OCI-LY1 (cell line): Measurements from ENCODE around the gene UBE2D1.

Experiments
- EZH2 ChIP-seq: fragments of 200-600 bp; sonication (generic), shearing (Covaris generic); IDR thresholded peaks from 2 replicates; pipeline ENCODE4 v1.8.0; 2017; ENCODE audit warnings: borderline replicate concordance, mixed run types, mild to moderate bottlenecking, antibody characterized with exemption, low read length, moderate library complexity, mixed read lengths
- TF ChIP-seq, protein P1 (sequence below): fragments of 200-600 bp; sonication (generic), shearing (Covaris generic); IDR thresholded peaks from 2 replicates; pipeline ENCODE4 v1.5.1; 2017; ENCODE audit warnings: mild to moderate bottlenecking, antibody characterized with exemption, low read length, moderate library complexity, mixed read lengths

DNA sequence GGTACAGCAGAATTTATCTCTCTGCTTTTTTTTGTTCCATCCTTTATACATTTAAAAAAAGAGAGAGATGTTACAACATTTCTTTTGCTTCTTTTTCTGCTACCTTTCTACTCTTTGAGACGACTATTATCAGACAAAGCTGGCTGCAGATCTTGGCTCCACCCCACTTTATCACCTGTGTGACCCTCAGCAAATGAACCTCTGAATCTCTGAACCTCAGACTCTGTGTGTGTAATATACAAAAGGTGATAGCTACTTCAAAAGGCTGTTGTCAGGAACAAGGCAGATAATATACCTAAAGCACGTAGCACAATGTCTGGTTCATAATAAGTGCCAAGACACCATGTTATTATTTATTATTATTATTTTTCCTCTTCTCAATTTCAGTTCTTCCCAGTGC is 32.6 kb upstream of the UBE2D1 start:
- TF ChIP-seq, protein P1, sequence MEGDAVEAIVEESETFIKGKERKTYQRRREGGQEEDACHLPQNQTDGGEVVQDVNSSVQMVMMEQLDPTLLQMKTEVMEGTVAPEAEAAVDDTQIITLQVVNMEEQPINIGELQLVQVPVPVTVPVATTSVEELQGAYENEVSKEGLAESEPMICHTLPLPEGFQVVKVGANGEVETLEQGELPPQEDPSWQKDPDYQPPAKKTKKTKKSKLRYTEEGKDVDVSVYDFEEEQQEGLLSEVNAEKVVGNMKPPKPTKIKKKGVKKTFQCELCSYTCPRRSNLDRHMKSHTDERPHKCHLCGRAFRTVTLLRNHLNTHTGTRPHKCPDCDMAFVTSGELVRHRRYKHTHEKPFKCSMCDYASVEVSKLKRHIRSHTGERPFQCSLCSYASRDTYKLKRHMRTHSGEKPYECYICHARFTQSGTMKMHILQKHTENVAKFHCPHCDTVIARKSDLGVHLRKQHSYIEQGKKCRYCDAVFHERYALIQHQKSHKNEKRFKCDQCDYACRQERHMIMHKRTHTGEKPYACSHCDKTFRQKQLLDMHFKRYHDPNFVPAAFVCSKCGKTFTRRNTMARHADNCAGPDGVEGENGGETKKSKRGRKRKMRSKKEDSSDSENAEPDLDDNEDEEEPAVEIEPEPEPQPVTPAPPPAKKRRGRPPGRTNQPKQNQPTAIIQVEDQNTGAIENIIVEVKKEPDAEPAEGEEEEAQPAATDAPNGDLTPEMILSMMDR = no peak
- TF ChIP-seq EZH2 = no peak
